HG02678 (cell line): ENCODE data around the gene ARL6IP1.
"Not testable (repeated sequence)": the region's sequence is repeated elsewhere in the genome, so short reads cannot be mapped to it uniquely, and the experiment has no call there.

Source experiments
- ATAC-seq: cut with Tn5 transposase; IDR thresholded peaks from one replicate; pipeline ENCODE4 v1.9.1; 2021; ENCODE audit warnings: mild to moderate bottlenecking, moderate library complexity; ENCODE audit not compliant: unreplicated experiment

The ARL6IP1 gene

DNA sequence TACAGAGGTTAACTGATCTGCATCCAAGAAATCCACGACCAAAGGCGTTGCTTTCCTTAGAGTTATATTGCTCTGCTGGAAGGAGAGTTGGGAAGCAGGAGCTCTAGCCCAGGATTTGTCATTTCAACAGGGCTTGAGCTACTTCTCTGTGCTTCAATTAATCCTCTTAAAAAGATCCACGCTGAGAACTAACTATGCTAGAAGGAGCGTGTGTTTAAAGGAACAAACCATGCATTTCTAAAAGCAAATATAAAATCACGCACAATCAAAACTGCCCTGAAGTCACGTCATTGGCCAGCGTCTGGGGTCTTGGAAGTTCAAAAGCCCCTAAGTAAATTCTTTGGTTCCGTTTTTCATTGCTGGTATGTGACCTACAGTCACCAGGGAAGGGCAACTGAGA, 1.1 kb downstream of the ARL6IP1 start:
- ATAC-seq: no peak

- ATAC-seq: no peak
Observed at GRCh38 chr16:18799500-18799899, 1.8 kb downstream of the ARL6IP1 start.

- no peak for ATAC-seq
Observed at GRCh38 chr16:18797746-18798145, 3.6 kb downstream of the ARL6IP1 start.

DNA sequence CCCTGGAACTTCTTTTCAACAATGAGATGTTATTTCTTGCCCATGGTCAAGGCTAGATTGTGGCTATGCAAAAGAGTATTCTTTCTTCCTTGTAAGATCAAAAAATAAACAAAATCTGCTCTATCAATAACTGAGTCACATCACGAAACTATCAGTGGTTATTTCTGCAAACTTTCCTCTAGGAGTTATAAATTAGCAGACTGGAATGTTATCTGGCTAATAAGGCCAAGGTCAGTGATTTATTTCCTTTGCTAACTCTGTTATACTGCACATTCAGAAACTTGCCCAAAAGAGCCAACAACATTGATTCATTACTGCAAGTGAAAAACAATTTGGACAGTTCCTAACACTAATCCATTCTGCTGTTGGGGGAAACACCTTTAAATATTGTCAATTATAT, 5.0 kb downstream of the ARL6IP1 start:
- ATAC-seq: no peak

GRCh38 chr16:18792836-18793433, 8.4 kb downstream of the ARL6IP1 start:
- no peak for ATAC-seq

DNA sequence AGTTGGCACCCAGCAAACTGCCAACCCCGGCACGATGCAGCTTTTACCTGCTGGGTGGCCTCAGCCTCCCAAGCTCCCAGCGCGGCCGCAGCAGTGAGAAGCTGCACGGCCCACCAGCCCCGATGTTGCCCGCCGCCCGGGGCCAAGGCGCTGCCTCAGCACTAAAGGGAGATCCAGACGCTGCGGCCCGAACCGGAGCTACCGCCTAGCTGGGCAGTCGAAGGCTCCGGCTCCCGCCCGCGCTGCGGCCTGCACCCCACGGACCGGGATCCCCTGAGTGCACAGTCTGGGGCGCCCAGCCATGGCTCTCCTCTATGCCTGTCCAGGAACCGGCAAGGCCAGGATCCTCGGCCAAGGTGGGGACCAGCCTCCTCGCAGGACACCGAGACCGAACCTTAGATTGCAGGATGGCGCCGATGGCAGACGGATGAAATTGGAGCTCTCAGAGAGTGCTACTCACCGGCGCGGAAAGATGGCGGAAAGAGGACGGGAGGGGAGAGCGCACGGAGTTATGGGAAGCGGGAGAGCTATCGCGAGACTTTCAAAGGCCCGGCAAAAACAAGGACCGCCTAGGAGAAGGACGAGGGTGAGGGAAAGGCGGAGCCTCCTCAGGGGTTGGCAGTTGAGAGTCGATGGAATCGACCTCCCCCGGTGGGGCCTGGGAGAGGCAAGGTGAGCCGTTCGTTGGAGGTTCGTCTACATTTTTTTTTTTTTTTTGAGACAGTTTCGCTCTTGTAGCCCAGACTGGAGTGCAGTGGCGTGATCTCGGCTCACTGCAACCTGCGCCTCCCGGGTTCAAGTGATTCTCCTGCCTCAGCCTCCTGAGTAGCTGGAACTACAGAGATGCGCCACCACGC, 11.3 kb downstream of the ARL6IP1 start, which contains the start of gene RPS15A:
Gene RPS15A (minus strand): TSS at position 485 of the 857 bp plus-strand sequence. CDS start 1,221 bp downstream, outside the sequence.
- peak; percentile 87 for ATAC-seq

GRCh38 chr16:18789515-18789849, 11.9 kb downstream of the ARL6IP1 start:
- no peak for ATAC-seq

GRCh38 chr16:18788828-18789514, 12.4 kb downstream of the ARL6IP1 start:
- ATAC-seq: no peak

DNA sequence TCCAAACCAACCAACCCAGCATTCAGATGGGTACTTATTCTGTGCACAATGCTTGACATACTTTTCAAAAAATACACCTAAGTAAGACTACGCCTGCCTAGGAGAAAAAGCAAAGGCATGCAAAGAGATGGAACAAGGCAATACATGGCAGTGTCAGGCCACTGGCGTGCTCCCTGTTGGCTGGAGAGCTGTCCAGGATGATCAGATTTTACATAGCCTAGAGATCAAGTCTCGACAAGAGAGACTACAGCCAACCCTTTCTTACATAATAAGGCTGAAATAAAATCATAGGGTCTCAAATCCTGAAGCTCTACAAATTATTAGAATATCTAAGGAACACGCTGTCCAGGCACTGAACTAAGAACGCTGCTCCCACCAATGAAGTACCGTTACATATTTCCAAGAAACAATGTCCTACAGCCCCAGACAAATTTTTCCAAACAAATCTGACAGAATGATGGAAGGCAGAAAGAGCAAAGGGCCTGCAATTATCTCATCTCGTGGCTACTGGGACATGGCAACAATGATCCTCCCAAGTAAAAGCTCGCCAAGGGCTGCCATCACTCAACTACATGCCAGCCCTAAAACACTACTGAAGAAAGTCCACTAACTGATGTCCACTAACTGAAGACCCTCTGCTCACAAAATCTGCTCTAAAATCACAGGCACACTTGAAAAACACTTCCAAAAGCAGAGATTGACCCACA, 16.3 kb downstream of the ARL6IP1 start:
- no peak for ATAC-seq

- no peak for ATAC-seq
Observed at GRCh38 chr16:18783430-18784341, 17.7 kb downstream of the ARL6IP1 start.

GRCh38 chr16:18782697-18783429, 18.5 kb downstream of the ARL6IP1 start:
- no peak for ATAC-seq

GRCh38 chr16:18781232-18781631, 20.1 kb downstream of the ARL6IP1 start:
- ATAC-seq: not testable (repeated sequence)

GRCh38 chr16:18780460-18781026, 20.8 kb downstream of the ARL6IP1 start:
- not testable (repeated sequence) for ATAC-seq

DNA sequence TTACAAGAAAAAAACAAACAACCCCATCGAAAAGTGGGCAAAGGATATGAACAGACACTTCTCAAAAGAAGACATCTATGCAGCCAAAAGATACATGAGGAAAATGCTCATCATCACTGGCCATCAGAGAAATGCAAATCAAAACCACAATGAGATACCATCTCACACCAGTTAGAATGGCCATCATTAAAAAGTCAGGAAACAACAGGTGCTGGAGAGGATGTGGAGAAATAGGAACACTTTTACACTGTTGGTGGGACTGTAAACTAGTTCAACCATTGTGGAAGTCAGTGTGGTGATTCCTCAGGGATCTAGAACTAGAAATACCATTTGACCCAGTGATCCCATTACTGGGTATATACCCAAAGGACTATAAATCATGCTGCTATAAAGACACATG, 23.7 kb downstream of the ARL6IP1 start:
- ATAC-seq: not testable (repeated sequence)

DNA sequence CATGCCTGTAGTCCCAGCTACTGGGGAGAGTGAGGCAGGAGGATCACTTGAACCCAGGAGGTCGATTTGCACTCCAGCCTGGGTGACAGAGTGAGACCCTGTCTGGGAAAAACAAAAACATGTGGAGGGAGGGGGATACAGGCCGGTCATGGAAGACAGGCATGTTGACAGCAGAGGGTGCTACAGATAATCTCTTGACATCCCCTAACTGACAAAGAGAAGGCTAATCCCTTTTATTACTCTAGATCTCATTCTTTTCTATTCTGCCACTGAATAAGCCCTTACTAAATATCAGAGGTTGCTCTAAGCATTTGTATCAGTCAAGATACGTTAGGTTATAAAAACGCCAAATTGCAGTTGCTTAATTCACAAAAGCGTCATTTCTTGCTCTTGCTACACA, 25.0 kb downstream of the ARL6IP1 start:
- ATAC-seq: not testable (repeated sequence)

GRCh38 chr16:18774651-18775050, 26.7 kb downstream of the ARL6IP1 start:
- not testable (repeated sequence) for ATAC-seq

DNA sequence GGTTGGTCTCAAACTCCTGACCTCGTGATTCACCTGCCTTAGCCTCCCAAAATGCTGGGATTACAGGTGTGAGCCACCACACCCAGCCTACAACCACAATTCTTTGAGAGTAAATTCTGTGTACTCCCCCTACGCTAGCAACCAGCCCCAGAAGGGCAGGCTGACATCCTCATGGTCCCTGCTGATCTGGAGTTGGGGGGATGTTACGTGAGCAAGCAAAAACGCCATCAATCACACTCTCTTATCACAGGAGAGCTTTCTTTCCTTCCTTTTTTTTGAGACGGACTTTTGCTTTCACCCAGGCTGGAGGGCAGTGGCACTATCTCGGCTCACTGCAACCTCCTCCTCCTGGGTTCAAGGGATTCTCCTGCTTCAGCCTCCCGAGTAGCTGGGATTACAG, 29.2 kb downstream of the ARL6IP1 start:
- not testable (repeated sequence) for ATAC-seq

DNA sequence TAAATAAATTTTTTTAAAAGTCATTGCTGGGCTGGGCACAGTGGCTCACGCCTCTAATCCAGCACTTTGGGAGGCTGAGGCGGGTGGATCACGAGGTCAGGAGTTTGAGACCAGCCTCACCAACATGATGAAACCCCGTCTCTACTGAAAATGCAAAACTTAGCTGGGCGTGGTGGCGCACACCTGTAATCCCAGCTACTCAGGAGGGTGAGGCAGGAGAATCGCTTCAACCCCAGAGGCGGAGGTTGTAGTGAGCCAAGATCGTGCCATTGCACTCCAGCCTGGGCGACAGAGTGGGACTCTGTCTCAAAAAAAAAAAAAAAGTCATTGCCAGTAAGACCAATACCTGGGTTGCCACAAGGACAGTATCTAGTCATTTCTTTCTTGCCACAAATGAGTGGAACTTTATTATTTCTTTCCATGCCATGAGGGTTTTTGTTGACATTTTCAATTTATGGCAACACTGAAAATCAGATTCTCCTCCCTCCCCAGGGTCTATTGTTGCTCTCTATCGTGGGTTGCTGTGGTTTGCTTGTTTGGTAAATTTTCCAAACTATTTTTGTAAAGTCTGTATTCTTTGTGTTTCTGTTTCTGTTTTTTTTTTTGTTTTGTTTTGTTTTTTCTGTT, 30.9 kb downstream of the ARL6IP1 start:
- not testable (repeated sequence) for ATAC-seq

- peak; percentile 74 for ATAC-seq
Observed at GRCh38 chr16:18767217-18767616, 34.1 kb downstream of the ARL6IP1 start.
